HG02759 (cell line): ENCODE measurements around the gene DUSP10.

ENCODE experiments used
- ATAC-seq: cut with Tn5 transposase; IDR thresholded peaks from one replicate; pipeline ENCODE4 v1.9.1; 2021; ENCODE audit warnings: mild to moderate bottlenecking, moderate library complexity; ENCODE audit not compliant: unreplicated experiment

DUSP10 gene

GRCh38 chr1:221696718-221697461 is 45.0 kb downstream of the DUSP10 start:
- ATAC-seq, result no peak

- no peak for ATAC-seq
Observed at GRCh38 chr1:221696027-221696426, 45.9 kb downstream of the DUSP10 start.

GRCh38 chr1:221695301-221695700 is 46.6 kb downstream of the DUSP10 start:
- no peak for ATAC-seq

- no peak for ATAC-seq
Observed at GRCh38 chr1:221694109-221694508, 47.8 kb downstream of the DUSP10 start.

- no peak for ATAC-seq
Observed at GRCh38 chr1:221693087-221693486, 48.8 kb downstream of the DUSP10 start.

- no peak for ATAC-seq
Observed at GRCh38 chr1:221692643-221693042, 49.2 kb downstream of the DUSP10 start.

GRCh38 chr1:221691261-221691660 is 50.6 kb downstream of the DUSP10 start:
- ATAC-seq, result no peak

- ATAC-seq, result no peak
Observed at GRCh38 chr1:221690858-221691257, 51.0 kb downstream of the DUSP10 start.

- no peak for ATAC-seq
Observed at GRCh38 chr1:221689138-221689537, 52.8 kb downstream of the DUSP10 start.

- no peak for ATAC-seq
Observed at GRCh38 chr1:221688488-221688843, 53.4 kb downstream of the DUSP10 start.

GRCh38 chr1:221687836-221688487 is 53.9 kb downstream of the DUSP10 start:
- ATAC-seq, result no peak

GRCh38 chr1:221683681-221684080 is 58.2 kb downstream of the DUSP10 start:
- no peak for ATAC-seq

GRCh38 chr1:221680085-221680484 is 61.8 kb downstream of the DUSP10 start:
- no peak for ATAC-seq

- no peak for ATAC-seq
Observed at GRCh38 chr1:221678014-221678413, 63.9 kb downstream of the DUSP10 start.

- ATAC-seq, result no peak
Observed at GRCh38 chr1:221675880-221676800, 65.7 kb downstream of the DUSP10 start.

- no peak for ATAC-seq
Observed at GRCh38 chr1:221672965-221673364, 68.9 kb downstream of the DUSP10 start.

GRCh38 chr1:221672239-221672645 is 69.6 kb downstream of the DUSP10 start:
- ATAC-seq, result no peak

- ATAC-seq, result no peak
Observed at GRCh38 chr1:221670081-221670480, 71.8 kb downstream of the DUSP10 start.

- no peak for ATAC-seq
Observed at GRCh38 chr1:221669441-221669840, 72.4 kb downstream of the DUSP10 start.

GRCh38 chr1:221667504-221667903 is 74.4 kb downstream of the DUSP10 start:
- peak; percentile 98 for ATAC-seq

- ATAC-seq, result no peak
Observed at GRCh38 chr1:221664253-221664652, 77.6 kb downstream of the DUSP10 start.

GRCh38 chr1:221663321-221663720 is 78.6 kb downstream of the DUSP10 start:
- ATAC-seq, result no peak
